GM18526 (cell line): ENCODE data around the gene MGMT.

Source experiments
- POLR2A ChIP-seq: IDR thresholded peaks from 3 replicates; pipeline ENCODE4 v1.6.1; 2011; ENCODE audit not compliant: insufficient read length; ENCODE audit errors: extremely low read depth

The MGMT gene

DNA sequence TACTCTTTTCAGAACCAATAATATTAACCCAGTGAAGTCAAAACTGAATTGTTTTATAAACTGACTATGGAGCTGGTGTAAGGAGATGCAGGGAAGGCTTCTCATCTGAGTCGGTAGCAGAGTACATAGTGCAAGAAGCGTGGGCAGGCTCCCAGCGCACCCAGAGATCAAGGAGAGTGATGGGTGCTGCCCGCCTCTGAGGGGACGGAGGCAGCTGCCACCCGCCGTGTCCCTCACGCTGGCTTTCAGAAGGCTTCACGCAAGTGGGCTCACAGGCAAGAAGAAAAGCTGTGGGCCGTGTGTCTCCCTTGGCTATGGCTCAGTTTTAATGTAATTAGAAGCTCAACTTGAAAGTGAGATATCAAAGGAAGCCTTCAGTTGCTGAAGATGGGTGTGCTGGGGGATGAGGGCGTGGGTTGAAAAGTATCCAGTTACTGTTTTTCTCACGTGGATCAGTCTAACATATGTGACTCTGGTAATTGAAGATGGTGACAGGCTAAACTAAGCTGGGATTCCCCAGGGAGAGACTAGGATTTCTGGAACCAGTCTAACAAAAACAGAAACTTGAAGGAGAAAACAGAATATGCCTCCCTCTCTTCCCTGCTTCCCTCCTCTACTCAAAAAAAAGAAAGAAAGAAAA lies 159.9 kb downstream of the MGMT start:
- TF ChIP-seq POLR2A, result no peak

DNA sequence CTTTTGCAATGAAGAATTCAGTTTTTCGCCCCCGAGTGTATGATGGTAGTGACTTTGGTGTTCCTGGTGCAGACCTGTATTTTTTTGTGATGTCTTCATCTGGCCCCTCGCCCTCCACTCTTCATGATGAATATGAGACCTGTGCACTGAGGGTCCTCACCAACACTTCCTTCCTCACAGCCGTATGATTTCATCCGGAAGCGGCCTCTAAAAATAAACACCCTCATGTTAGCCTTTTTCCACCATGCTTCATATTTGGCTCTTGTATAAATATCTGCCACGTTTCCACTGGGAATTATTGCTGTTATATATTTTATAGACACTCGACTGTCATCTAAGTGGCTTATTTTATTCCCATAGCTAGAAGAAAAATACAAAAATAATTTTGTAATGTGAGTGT lies 160.4 kb downstream of the MGMT start:
- no peak for TF ChIP-seq POLR2A

- no peak for TF ChIP-seq POLR2A
Measured at GRCh38 chr10:129628823-129629222, 161.8 kb downstream of the MGMT start.

DNA sequence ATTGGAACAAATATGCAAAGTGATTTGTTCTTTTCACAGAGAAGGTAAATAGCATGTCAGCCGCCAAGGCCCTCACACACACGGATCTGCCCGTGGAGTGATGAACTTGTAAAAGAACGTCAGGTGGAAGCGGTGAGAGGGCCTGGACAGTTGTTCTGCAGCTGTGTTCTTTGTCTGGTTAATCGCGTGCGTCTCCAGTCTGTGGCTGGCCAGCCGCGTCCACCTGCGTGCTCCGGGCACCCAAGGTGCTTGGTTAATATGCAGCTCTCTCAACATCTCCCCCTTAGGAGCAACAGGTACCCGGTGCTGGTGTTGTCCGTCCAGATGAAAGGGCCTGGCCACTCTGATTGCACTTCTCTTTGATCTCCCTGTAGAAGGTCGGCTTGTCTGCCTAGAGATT lies 162.9 kb downstream of the MGMT start:
- TF ChIP-seq POLR2A, result no peak

DNA sequence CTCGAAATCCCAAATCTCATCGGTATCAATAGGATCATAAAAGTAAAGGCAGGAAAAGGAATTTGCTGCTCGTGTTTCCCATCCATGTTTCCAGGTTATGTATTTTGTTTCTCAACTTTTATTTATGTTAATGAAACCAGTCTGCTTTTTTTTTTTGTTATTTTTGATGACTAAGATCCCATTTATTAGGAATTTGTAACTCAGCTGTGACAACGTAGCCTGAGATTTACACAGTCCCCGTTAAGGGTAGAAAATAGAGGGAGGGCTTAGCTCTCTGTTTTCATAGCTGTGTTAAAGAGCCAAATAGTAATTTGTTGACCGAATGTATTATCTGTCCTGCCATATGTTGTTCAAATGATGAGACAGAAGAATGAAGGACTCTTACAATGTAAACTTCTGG lies 164.0 kb downstream of the MGMT start:
- no peak for TF ChIP-seq POLR2A

DNA sequence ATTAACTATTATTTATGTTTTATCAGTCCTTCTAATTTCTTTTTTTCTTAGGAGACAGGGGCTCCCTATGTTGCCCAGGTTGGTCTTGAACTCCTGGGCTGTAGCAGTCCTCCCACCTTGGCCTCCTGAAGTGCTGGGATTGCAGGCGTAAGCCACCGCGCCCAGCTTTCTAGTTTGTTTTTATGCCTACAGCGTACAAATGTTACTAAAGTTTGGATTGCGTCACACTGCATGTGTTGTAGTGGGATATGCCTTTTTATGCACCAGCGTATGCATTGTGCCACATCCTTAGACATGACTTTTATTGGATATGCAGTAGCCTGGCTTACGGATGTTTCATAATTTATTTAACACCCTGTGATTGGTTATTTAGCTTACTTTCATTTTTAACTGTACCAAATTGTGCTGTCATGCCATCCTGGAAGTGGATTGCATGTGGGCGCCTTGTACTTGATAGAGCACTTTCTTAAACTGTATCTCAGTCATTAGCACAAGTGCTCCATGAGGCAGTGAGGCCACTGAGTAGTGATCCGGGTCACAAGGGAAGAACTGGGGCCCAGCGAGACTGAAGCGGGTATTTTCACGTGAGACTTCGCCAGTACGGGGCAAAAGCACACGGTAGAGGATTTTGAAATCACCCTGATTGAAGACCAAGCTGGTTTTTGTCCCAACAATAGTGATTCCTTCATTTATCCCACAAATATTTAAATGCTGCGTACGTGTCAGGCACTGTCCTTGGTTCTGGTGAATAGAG lies 165.0 kb downstream of the MGMT start:
- no peak for TF ChIP-seq POLR2A

GRCh38 chr10:129637010-129637409 lies 170.0 kb downstream of the MGMT start:
- TF ChIP-seq POLR2A, result no peak

GRCh38 chr10:129637846-129638245 lies 170.8 kb downstream of the MGMT start:
- no peak for TF ChIP-seq POLR2A

DNA sequence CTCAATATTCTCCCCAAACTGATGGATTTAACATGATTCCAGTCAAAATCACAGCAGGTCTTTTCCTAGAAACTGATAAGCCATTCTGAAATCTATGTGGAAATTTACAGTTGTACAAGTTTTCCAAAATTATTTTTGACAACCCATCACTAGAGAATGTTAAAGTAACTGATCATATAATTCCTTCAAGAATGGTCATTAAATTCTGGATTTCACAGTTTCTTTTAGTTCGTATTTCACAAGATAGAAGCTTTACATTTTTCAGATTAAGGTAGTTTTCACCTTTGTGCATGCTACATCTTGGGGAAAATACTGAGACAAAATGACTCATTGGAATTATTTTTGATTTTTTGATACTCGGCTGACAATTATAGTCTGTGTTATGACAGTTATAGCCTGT lies 174.3 kb downstream of the MGMT start:
- no peak for TF ChIP-seq POLR2A

DNA sequence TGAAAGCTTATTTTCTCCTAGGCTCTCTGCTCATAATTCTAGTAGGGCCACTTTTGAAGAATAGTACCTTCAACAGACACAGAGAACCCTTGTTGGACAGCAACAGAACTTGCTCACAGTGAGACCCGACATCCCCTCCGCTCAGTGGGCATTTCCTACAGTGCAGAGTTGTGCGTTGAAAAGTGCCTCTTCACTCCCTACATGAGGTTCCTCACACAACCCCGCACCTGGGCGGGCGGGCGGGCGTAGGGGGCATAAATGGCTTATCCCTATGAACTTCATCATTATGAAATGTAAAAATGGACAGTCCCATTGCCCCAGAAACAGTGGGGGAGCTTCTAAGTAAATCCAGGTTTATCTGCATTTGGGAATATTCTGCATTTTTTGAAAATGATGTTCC lies 174.9 kb downstream of the MGMT start:
- no peak for TF ChIP-seq POLR2A

DNA sequence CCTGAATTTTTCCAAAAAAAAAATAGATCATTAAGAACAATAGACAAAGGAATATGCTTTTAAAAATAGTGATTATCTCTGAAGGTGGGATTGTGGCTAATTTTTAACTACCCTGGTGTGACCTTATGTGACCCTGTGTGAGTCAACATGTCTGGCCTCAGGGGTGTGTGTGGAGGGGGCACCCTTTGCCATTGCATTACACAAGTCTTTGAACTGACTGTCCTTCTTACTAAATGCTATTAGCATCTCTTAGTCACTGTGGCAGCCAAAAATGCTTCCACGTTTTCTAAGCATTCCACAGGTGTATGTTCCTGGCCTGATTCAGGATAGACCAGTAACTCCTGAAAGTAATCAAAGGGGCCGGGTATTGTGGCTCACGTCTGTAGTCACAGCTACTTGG lies 175.4 kb downstream of the MGMT start:
- no peak for TF ChIP-seq POLR2A

- TF ChIP-seq POLR2A, result no peak
Measured at GRCh38 chr10:129643266-129643665, 176.2 kb downstream of the MGMT start.

- TF ChIP-seq POLR2A, result no peak
Measured at GRCh38 chr10:129645487-129645886, 178.4 kb downstream of the MGMT start.

DNA sequence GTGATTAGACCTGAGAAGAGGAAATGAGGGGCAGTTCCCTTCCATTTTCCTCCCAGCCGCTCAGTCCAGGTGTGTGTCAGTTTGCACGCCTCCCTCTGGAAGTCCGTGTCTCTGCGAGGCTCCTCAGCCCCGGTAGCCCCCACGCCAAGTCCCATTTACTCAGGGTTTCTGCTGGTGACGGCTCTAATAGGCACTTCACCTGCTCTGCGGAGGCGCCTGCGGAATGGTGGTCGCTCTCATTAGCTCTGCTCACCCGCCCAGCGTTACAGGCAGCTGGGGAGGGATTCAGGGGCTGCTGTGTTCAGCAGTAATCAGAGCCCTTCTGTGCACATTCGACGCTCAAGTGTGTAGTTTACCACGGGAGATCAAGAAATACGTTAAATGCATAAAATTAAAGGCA lies 179.9 kb downstream of the MGMT start:
- no peak for TF ChIP-seq POLR2A

DNA sequence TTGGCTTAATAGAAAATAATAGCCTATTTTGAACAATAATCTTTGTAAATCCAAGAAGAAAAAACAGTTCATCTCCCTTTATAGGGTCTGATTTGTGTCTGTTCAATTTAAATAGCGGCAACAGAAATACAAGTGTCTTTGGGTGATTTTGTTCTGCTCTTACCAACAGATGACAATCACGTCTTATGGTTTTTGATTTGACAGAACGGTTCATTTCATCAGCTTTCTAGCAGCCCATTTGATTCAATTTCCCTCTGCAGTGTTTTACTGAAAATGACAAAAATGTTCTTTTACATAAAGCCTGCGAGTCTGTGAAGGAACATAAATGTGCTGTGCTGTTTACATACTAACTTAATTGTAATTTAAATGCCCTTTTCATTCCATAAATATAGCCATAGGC lies 180.5 kb downstream of the MGMT start:
- no peak for TF ChIP-seq POLR2A

DNA sequence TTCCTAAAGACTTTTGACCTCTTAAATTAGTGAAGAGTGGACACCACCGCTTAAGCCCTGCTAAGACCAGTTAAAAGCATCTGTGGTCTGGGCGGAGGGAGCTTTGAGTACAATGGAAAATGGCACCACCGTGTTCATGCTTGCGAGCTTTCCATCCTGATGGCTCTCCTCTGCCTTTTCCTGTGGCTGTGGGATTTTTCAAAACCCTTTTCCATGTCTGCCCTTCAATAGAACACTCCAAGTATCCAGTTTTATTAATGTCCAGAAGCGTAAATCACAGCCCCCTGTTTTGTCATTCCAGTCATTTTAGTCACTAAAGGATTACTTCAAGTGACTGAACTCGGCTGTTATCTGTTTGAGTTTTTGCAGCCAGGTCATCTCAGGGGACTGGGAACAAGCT lies 181.8 kb downstream of the MGMT start:
- no peak for TF ChIP-seq POLR2A

GRCh38 chr10:129652021-129652420 lies 185.0 kb downstream of the MGMT start:
- TF ChIP-seq POLR2A, result no peak

DNA sequence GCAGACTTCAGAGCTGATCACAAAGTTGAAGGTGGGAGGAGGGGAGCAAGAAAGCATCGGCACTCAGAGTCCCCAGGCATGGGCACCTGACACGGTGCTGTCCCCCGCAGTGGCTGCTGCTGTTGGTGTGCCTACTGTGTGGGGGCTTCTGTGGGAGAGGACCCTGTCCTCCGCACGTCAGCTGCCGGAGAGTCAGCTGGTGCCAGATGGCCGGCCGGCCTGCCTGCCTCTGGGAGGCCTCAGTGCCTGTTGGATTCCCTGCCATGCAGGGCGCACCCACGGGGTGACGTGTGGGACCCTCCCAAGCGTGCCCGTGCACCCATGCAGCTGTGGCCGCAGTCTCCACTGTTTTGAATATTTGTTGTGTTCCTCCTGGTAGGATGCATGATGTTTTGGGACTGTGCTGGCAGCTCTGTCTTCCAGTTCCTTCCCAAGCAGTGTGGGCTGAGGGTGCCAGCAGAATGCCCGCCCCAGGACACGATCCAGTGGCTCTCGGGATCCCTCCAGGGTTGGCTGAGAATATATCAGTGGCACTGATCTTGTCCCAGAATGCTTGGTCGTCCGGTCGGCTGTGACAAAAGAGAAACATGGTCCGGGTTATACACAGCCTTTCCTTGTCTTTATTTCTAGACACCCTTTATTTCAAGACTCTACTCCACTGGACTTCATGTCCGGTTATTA lies 185.6 kb downstream of the MGMT start:
- TF ChIP-seq POLR2A, result no peak
